HUES64 (cell line): ENCODE measurements around the gene TMEM221.

ENCODE experiments used
- H3K27ac ChIP-seq: 2 replicates; pipeline ENCODE4 v1.7.0; 2013; ENCODE audit warnings: low read depth, low read length, inconsistent platforms
- H3K27me3 ChIP-seq: 2 replicates; pipeline ENCODE4 v1.6.1; 2013; ENCODE audit warnings: mild to moderate bottlenecking, low read length; ENCODE audit not compliant: insufficient read depth
- H3K36me3 ChIP-seq: 2 replicates; pipeline ENCODE4 v1.6.1; 2013; ENCODE audit warnings: mild to moderate bottlenecking, low read length; ENCODE audit not compliant: insufficient read depth
- H3K4me1 ChIP-seq: 2 replicates; pipeline ENCODE4 v1.6.1; 2013; ENCODE audit warnings: mild to moderate bottlenecking, low read length, moderate library complexity; ENCODE audit not compliant: insufficient read depth
- H3K4me3 ChIP-seq: 2 replicates; pipeline ENCODE4 v1.5.1; 2013; ENCODE audit warnings: mild to moderate bottlenecking, low read length, moderate library complexity
- H3K9ac ChIP-seq: 2 replicates; pipeline ENCODE4 v1.6.1; 2013; ENCODE audit warnings: mild to moderate bottlenecking, low read depth, low read length
- H3K9me3 ChIP-seq: 2 replicates; pipeline ENCODE4 v1.6.1; 2013; ENCODE audit warnings: low read depth, low read length; ENCODE audit not compliant: insufficient read depth
- WGBS: fragments of 150-250, 120-280 bp; methylation state at CpG from one replicate; pipeline ENCODE4 v1.1.7; 2013; ENCODE audit warnings: missing lambda C conversion rate; 5-methylcytosine and 5-hydroxymethylcytosine counted together

The TMEM221 gene

GRCh38 chr19:17455308-17456123 is 7.0 kb upstream of the TMEM221 start:
- Histone ChIP-seq H3K4me1 (peaks cover 4% of the 10 kb centered on the region), H3K4me3 (peak overlapping the region; percentile 33; the same call in 1 of the 2 replicates), H3K27me3 (peaks cover 40% of the 10 kb centered on the region), H3K27ac (no peak overlapping the region), H3K9ac (no peak overlapping the region), H3K36me3 (no peaks in the 10 kb centered on the region), H3K9me3 (no peaks in the 10 kb centered on the region)
- WGBS, result 37% methylated on average over 54 of the region's 58 CpGs

- Histone ChIP-seq H3K9ac (peak overlapping the region; percentile 20; the same call in 1 of the 2 replicates), H3K27me3 (peaks cover 40% of the 10 kb centered on the region), H3K27ac (no peak overlapping the region), H3K4me1 (peaks cover 4% of the 10 kb centered on the region), H3K4me3 (peak overlapping the region; percentile 42), H3K9me3 (no peaks in the 10 kb centered on the region), H3K36me3 (no peaks in the 10 kb centered on the region)
- WGBS, result 2% methylated on average over 11 of the region's 13 CpGs
These were observed 6.2 kb upstream of the TMEM221 start for GRCh38 chr19:17454576-17455071.

- Histone ChIP-seq H3K9ac (no peak overlapping the region), H3K27ac (no peak overlapping the region), H3K36me3 (no peaks in the 10 kb centered on the region), H3K4me3 (no peak overlapping the region), H3K4me1 (peaks cover 4% of the 10 kb centered on the region), H3K9me3 (no peaks in the 10 kb centered on the region), H3K27me3 (peaks cover 45% of the 10 kb centered on the region)
- 87% methylated on average over 4 of the region's 4 CpGs for WGBS
These were observed 3.4 kb upstream of the TMEM221 start for GRCh38 chr19:17451820-17452219.

- no peak overlapping the region for H3K9ac ChIP-seq
- peaks cover 4% of the 10 kb centered on the region for H3K4me1 ChIP-seq
- H3K9me3 ChIP-seq, result no peaks in the 10 kb centered on the region
- H3K27ac ChIP-seq, result no peak overlapping the region
- H3K36me3 ChIP-seq, result no peaks in the 10 kb centered on the region
- 77% methylated on average over 7 of the region's 8 CpGs for WGBS
- H3K4me3 ChIP-seq, result no peak overlapping the region
- H3K27me3 ChIP-seq, result peaks cover 37% of the 10 kb centered on the region
These were observed 2.0 kb upstream of the TMEM221 start for GRCh38 chr19:17450264-17451075.

GRCh38 chr19:17447704-17448130 is 751 bp downstream of the TMEM221 start:
- WGBS, result 34% methylated on average over 5 of the region's 5 CpGs
- H3K9ac ChIP-seq, result peak overlapping the region; percentile 57
- H3K4me3 ChIP-seq, result peak overlapping the region; percentile 56
- no peaks in the 10 kb centered on the region for H3K4me1 ChIP-seq
- H3K9me3 ChIP-seq, result no peaks in the 10 kb centered on the region
- no peaks in the 10 kb centered on the region for H3K36me3 ChIP-seq
- H3K27ac ChIP-seq, result no peak overlapping the region
- peaks cover 20% of the 10 kb centered on the region for H3K27me3 ChIP-seq

GRCh38 chr19:17445526-17446165 is 2.8 kb downstream of the TMEM221 start:
- no peaks in the 10 kb centered on the region for H3K4me1 ChIP-seq
- H3K9ac ChIP-seq, result no peak overlapping the region
- H3K9me3 ChIP-seq, result no peaks in the 10 kb centered on the region
- WGBS, result 87% methylated on average over 1 of the region's 1 CpG
- H3K4me3 ChIP-seq, result no peak overlapping the region
- H3K27ac ChIP-seq, result no peak overlapping the region
- peaks cover 20% of the 10 kb centered on the region for H3K27me3 ChIP-seq
- H3K36me3 ChIP-seq, result no peaks in the 10 kb centered on the region

GRCh38 chr19:17441241-17442021 is 7.0 kb downstream of the TMEM221 start:
- no peak overlapping the region for H3K4me3 ChIP-seq
- H3K4me1 ChIP-seq, result no peaks in the 10 kb centered on the region
- H3K36me3 ChIP-seq, result no peaks in the 10 kb centered on the region
- 70% methylated on average over 8 of the region's 8 CpGs for WGBS
- no peak overlapping the region for H3K27ac ChIP-seq
- no peaks in the 10 kb centered on the region for H3K9me3 ChIP-seq
- H3K27me3 ChIP-seq, result peaks cover 5% of the 10 kb centered on the region
- no peak overlapping the region for H3K9ac ChIP-seq

- H3K9me3 ChIP-seq, result no peaks in the 10 kb centered on the region
- no peaks in the 10 kb centered on the region for H3K36me3 ChIP-seq
- WGBS, result 87% methylated on average over 7 of the region's 7 CpGs
- H3K4me3 ChIP-seq, result no peak overlapping the region
- H3K27ac ChIP-seq, result no peak overlapping the region
- H3K27me3 ChIP-seq, result no peaks in the 10 kb centered on the region
- H3K4me1 ChIP-seq, result no peaks in the 10 kb centered on the region
- no peak overlapping the region for H3K9ac ChIP-seq
These were observed 11.6 kb downstream of the TMEM221 start for GRCh38 chr19:17436874-17437267.

- Histone ChIP-seq H3K27ac (no peak overlapping the region), H3K4me1 (no peaks in the 10 kb centered on the region), H3K4me3 (no peak overlapping the region), H3K9me3 (no peaks in the 10 kb centered on the region), H3K27me3 (no peaks in the 10 kb centered on the region), H3K9ac (no peak overlapping the region), H3K36me3 (no peaks in the 10 kb centered on the region)
- 92% methylated on average over 24 of the region's 25 CpGs for WGBS
These were observed 12.2 kb downstream of the TMEM221 start for GRCh38 chr19:17436094-17436873.

- no peak overlapping the region for H3K27ac ChIP-seq
- no peaks in the 10 kb centered on the region for H3K9me3 ChIP-seq
- WGBS, result 94% methylated on average over 7 of the region's 7 CpGs
- no peaks in the 10 kb centered on the region for H3K4me1 ChIP-seq
- H3K9ac ChIP-seq, result no peak overlapping the region
- H3K36me3 ChIP-seq, result no peaks in the 10 kb centered on the region
- no peak overlapping the region for H3K4me3 ChIP-seq
- no peaks in the 10 kb centered on the region for H3K27me3 ChIP-seq
These were observed 13.2 kb downstream of the TMEM221 start for GRCh38 chr19:17435218-17435617.
